GM23338 (cell line): ENCODE results near the gene TMTC2. TPM values are rescaled to one million over a fixed set of nuclear protein-coding genes. Genes with fewer than 3 reads are reported as not detected.

Source experiments
- CREB1 ChIP-seq: fragments of 250-450 bp; sonication (Bioruptor Pico); IDR thresholded peaks from 2 replicates; pipeline ENCODE4 v1.5.0; 2020; ENCODE audit warnings: low read depth, mild to moderate bottlenecking, moderate library complexity
- CTCF ChIP-seq, 2 experiments: fragments of 200-600 bp in 1 of 2; sonication (generic) in 1 of 2; conservative IDR thresholded peaks; 2 replicates each; pipeline versions ENCODE4 v1.5.1 to v1.6.1; 2016 to 2017; ENCODE audit warnings: antibody characterized with exemption in 2 of 2, low read depth in 2 of 2, mild to moderate bottlenecking in 2 of 2, moderate library complexity in 1 of 2
- EZH2 ChIP-seq: fragments of 200-600 bp; sonication (generic); IDR thresholded peaks from one replicate; pipeline ENCODE4 v1.8.0; 2017; ENCODE audit warnings: antibody characterized with exemption, mild to moderate bottlenecking, low read depth; ENCODE audit not compliant: unreplicated experiment
- EZH2phosphoT487 ChIP-seq: fragments of 200-600 bp; sonication (generic); IDR thresholded peaks from one replicate; pipeline ENCODE4 v1.8.1; 2018; ENCODE audit warnings: antibody characterized with exemption; ENCODE audit not compliant: unreplicated experiment
- JUNB ChIP-seq: IDR thresholded peaks from one replicate; pipeline ENCODE4 v1.6.1; 2016; ENCODE audit warnings: antibody characterized with exemption; ENCODE audit not compliant: unreplicated experiment
- NANOG ChIP-seq: IDR thresholded peaks from 2 replicates; pipeline ENCODE4 v1.6.1; 2016; ENCODE audit warnings: antibody characterized with exemption, borderline replicate concordance
- POLR2AphosphoS5 ChIP-seq: IDR thresholded peaks from 2 replicates; pipeline ENCODE4 v1.6.1; 2016; ENCODE audit warnings: antibody characterized with exemption, low read depth
- STAT1 ChIP-seq: IDR thresholded peaks from one replicate; pipeline ENCODE4 v1.6.1; 2016; ENCODE audit warnings: antibody characterized with exemption; ENCODE audit not compliant: unreplicated experiment
- ZNF331 ChIP-seq: fragments of 250-450 bp; sonication (Bioruptor Pico); IDR thresholded peaks from 2 replicates; pipeline ENCODE4 v1.5.0; 2020; ENCODE audit warnings: low read depth, mild to moderate bottlenecking, moderate library complexity
- ZNF462 ChIP-seq: fragments of 250-450 bp; sonication (Bioruptor Pico); IDR thresholded peaks from 2 replicates; pipeline ENCODE4 v1.5.0; 2020; ENCODE audit warnings: mild to moderate bottlenecking, moderate library complexity
- polyA plus RNA-seq: library from polyadenylated mRNA; unstranded; fragments of >200 nt; fragmentation: Nextera tagmentation; extraction: Ambion mirVana; gene quantifications from 2 replicates; pipeline ENCODE4 v1.2.1, GENCODE V29; 2016
- total RNA-seq: library from RNA; depleted of rRNA; stranded (reverse); fragments of >200 nt; shearing (Covaris generic); gene quantifications from 2 replicates; pipeline ENCODE4 v1.2.3, GENCODE V29; 2014

TMTC2 gene
- total and polyA plus RNA-seq, 2 experiments from 2014 or later: 0.57 to 6.5 TPM

GRCh38 chr12:82708061-82708879, 21.6 kb downstream of the TMTC2 start (continued):
- TF ChIP-seq ZNF462 (CRISPR knock-in tag) (no peak), CTCF (conservative IDR thresholded peaks at IDR 0.05; ENCODE audit: low read depth in 2 of 2) (no peak), NANOG (no peak), EZH2 (no peak), CREB1 (CRISPR knock-in tag) (no peak), EZH2phosphoT487 (no peak), JUNB (no peak), STAT1 (no peak), POLR2AphosphoS5 (no peak), ZNF331 (no peak)
